ENCODE results near the gene OR8K1. TPM values are rescaled to one million over a fixed set of nuclear protein-coding genes. Genes with fewer than 3 reads are reported as not detected.
A peak's percentile ranks its signal among the peaks of the same experiment; 100 is the strongest.

Gene OR8K1
- total RNA-seq, 1 donor from 2014 or later: not detected

DNA sequence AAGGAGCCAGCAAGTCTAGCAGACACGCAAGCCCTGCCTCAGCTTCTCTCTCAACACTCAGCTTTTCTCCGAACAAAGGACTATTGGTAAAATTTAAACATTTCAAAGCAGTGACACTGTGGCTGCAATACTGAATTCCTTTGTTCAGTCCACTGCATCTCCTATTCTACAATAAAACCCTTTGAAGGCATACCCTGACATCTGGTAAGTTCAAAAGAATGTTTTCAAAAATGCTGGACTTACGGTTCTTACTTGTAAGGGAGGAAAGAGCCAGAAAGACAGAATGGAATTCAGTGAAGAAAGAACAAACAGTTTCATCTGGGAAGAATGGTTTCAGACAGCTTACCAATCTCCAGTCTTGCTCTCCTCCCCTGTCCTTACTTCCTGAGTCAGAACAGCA lies 12.7 kb upstream of the OR8K1 start:
- no peaks in the 10 kb centered on the region for H3K36me3 Mint-ChIP-seq
- H3K4me1 Mint-ChIP-seq: peaks cover 19% of the 10 kb centered on the region
- H3K27ac Mint-ChIP-seq: peak overlapping the region; percentile 74
- no peak for DNase-seq (ENCODE audit: low spot score in 2 of 2, unreplicated experiment in 2 of 2)
- TF ChIP-seq, protein P1, sequence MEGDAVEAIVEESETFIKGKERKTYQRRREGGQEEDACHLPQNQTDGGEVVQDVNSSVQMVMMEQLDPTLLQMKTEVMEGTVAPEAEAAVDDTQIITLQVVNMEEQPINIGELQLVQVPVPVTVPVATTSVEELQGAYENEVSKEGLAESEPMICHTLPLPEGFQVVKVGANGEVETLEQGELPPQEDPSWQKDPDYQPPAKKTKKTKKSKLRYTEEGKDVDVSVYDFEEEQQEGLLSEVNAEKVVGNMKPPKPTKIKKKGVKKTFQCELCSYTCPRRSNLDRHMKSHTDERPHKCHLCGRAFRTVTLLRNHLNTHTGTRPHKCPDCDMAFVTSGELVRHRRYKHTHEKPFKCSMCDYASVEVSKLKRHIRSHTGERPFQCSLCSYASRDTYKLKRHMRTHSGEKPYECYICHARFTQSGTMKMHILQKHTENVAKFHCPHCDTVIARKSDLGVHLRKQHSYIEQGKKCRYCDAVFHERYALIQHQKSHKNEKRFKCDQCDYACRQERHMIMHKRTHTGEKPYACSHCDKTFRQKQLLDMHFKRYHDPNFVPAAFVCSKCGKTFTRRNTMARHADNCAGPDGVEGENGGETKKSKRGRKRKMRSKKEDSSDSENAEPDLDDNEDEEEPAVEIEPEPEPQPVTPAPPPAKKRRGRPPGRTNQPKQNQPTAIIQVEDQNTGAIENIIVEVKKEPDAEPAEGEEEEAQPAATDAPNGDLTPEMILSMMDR (IDR thresholded peaks at IDR 0.05; ENCODE audit: unreplicated experiment): no peak
- no peak overlapping the region for H3K4me3 Mint-ChIP-seq
- no peaks in the 10 kb centered on the region for H3K27me3 Mint-ChIP-seq (ENCODE audit: low read depth)
- peaks cover 6% of the 10 kb centered on the region for H3K9me3 Mint-ChIP-seq

DNA sequence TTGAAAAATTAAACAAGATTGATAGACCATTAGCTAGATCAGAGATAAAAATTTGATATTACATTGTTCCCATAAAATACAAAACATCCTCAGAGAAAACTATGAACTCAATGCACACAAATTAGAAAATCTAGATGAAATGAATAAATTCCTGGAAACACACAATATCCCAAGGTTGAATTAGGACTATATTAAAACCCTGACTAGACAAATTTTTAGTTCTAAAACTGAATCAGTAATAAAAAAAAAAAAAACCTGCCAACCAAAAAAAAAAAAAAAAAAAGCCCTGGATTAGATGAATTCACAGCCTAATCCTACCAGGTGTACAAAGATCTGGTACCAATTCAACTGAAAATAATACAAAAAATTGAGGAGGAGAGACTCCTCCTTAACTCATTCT lies 5.5 kb upstream of the OR8K1 start:
- Mint-ChIP-seq H3K27me3 (ENCODE audit: low read depth) (no peaks in the 10 kb centered on the region), H3K36me3 (no peaks in the 10 kb centered on the region), H3K4me3 (no peak overlapping the region), H3K4me1 (no peaks in the 10 kb centered on the region), H3K27ac (no peak overlapping the region), H3K9me3 (peaks cover 32% of the 10 kb centered on the region)
- TF ChIP-seq, protein P1 (IDR thresholded peaks at IDR 0.05; ENCODE audit: unreplicated experiment): no peak
- no peak for DNase-seq (ENCODE audit: low spot score in 2 of 2, unreplicated experiment in 2 of 2)

DNA sequence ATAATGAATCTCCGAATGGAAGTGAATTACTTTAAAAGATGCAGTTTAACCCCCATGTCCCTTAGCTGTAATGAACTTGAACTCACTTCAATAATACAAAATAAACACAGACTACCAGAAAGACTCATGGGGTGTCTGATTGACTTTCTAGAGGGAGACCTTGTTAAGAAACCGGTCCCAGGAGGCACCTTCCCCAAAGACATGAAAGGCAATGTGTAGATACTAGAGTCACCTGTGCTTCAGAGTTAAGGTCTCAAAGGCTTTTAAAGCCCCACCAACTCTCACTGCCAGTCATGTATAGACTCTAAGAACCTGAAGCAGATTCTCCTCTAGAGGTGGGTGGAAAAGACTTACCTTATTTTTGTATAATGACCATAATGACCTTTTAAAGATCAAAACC lies 8.2 kb downstream of the OR8K1 start, which contains the start of gene OR8J1:
TSS of gene OR8J1 (plus strand) at position 301 of the 400 bp plus-strand sequence. CDS start 5,956 bp downstream, outside the sequence.
- DNase-seq (ENCODE audit: low spot score in 2 of 2, unreplicated experiment in 2 of 2): no peak
- H3K27me3 Mint-ChIP-seq (ENCODE audit: low read depth): no peaks in the 10 kb centered on the region
- H3K27ac Mint-ChIP-seq: no peak within 1 kb of the TSS
- H3K36me3 Mint-ChIP-seq: no peaks in the 10 kb centered on the region
- no peaks in the 10 kb centered on the region for H3K9me3 Mint-ChIP-seq
- no peak within 1 kb of the TSS for H3K4me3 Mint-ChIP-seq
- H3K4me1 Mint-ChIP-seq: no peaks in the 10 kb centered on the region
- TF ChIP-seq, protein P1 (IDR thresholded peaks at IDR 0.05; ENCODE audit: unreplicated experiment): no peak

DNA sequence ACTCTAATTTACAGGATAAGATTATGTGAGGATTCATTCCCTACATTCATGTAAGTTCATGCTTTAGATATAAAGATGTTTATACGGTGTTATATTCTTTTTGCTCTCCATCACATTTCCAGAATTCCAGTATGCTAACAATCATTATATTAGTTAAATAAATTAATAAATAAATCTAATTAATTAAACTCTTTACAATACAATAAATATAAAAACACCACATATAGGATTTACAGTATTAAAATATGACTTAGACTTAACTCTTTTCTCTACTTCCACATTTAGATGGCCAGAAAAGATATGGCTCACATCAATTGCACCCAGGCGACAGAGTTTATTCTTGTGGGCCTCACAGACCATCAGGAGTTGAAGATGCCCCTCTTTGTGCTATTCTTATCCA lies 29.5 kb downstream of the OR8K1 start, which contains the start of gene OR8U1:
TSS of gene OR8U1 (plus strand) at position 301 of the 400 bp plus-strand sequence. CDS start at position 301, 0 bp downstream.
- DNase-seq (ENCODE audit: low spot score in 2 of 2, unreplicated experiment in 2 of 2): no peak
- no peak within 1 kb of the TSS for H3K4me3 Mint-ChIP-seq
- H3K27me3 Mint-ChIP-seq (ENCODE audit: low read depth): peaks cover 3% of the 10 kb centered on the region
- H3K36me3 Mint-ChIP-seq: no peaks in the 10 kb centered on the region
- no peak within 1 kb of the TSS for H3K27ac Mint-ChIP-seq
- TF ChIP-seq, protein P1 (IDR thresholded peaks at IDR 0.05; ENCODE audit: unreplicated experiment): no peak
- H3K4me1 Mint-ChIP-seq: no peaks in the 10 kb centered on the region
- H3K9me3 Mint-ChIP-seq: no peaks in the 10 kb centered on the region

DNA sequence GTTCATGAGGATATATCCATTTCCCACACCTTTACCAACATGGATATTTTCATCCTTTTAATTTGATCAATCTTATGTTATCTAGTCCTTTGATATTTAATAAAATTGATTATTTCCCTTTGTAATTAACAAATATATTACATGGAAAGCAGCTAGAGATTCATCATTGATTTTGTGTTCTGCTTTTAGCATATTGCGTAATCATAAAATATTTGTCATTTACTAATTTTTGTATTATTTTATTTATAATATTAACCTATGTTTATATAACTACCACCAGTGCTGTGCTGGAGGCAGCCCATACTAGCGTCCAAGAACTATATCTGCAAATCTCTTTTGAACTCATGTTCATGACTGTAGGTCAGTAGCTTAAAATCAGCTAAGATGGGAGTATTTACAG lies 34.3 kb downstream of the OR8K1 start:
- Mint-ChIP-seq H3K4me1 (no peaks in the 10 kb centered on the region), H3K27ac (no peak overlapping the region), H3K4me3 (no peak overlapping the region), H3K27me3 (ENCODE audit: low read depth) (no peaks in the 10 kb centered on the region), H3K36me3 (no peaks in the 10 kb centered on the region), H3K9me3 (no peaks in the 10 kb centered on the region)
- DNase-seq (ENCODE audit: low spot score in 2 of 2, unreplicated experiment in 2 of 2): no peak
- TF ChIP-seq, protein P1 (IDR thresholded peaks at IDR 0.05; ENCODE audit: unreplicated experiment): no peak

DNA sequence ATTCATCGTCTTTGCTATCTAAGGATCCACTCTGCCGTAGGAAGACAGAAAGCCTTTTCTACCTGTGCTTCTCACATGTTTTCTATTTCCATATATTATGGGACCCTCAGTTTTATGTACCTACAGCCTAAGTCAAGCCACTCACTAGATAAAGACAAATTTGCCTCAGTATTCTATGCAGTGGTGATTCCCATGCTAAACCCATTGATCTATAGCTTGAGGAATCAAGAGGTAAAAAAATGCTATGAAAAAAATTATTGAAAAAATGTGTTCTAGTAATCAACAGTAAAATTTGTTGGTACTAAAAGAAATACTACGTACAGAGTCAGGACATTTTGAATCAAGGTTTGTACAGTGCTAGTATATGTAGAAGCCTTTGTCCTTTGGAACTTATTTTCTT lies 48.5 kb downstream of the OR8K1 start:
- Mint-ChIP-seq H3K9me3 (no peaks in the 10 kb centered on the region), H3K27me3 (ENCODE audit: low read depth) (no peaks in the 10 kb centered on the region), H3K36me3 (no peaks in the 10 kb centered on the region), H3K27ac (no peak overlapping the region), H3K4me3 (no peak overlapping the region), H3K4me1 (no peaks in the 10 kb centered on the region)
- DNase-seq (ENCODE audit: low spot score in 2 of 2, unreplicated experiment in 2 of 2): no peak
- TF ChIP-seq, protein P1 (IDR thresholded peaks at IDR 0.05; ENCODE audit: unreplicated experiment): no peak

Data from mesothelial cell of epicardium (in vitro differentiated cells).